K562 (cell line): ENCODE results near the gene KISS1. TPM values are rescaled to one million over a fixed set of nuclear protein-coding genes. Genes with fewer than 3 reads are reported as not detected.

Source experiments
- ETV1 ChIP-seq: fragments of 450-650 bp; conservative IDR thresholded peaks from 2 replicates; pipeline ENCODE4 v1.6.1; 2016; ENCODE audit warnings: missing genetic modification characterization, control low read depth, low read depth, missing compliant biosample characterization
- FOXA1 ChIP-seq: fragments of 450-650 bp; IDR thresholded peaks from 2 replicates; pipeline ENCODE4 v1.6.1; 2016; ENCODE audit warnings: mild to moderate bottlenecking, borderline replicate concordance
- HLTF ChIP-seq: fragments of 450-650 bp; IDR thresholded peaks from 2 replicates; pipeline ENCODE4 v1.6.1; 2016
- MIER1 ChIP-seq: fragments of 450-650 bp; IDR thresholded peaks from 2 replicates; pipeline ENCODE4 v1.6.1; 2016; ENCODE audit warnings: antibody characterized with exemption, mild to moderate bottlenecking, low read depth
- NRF1 ChIP-seq, 2 experiments: fragments of 450-650 bp; IDR thresholded peaks in 1 of 2; conservative IDR thresholded peaks in 1 of 2; 2 replicates each; pipeline ENCODE4 v1.6.1; 2014; ENCODE audit warnings: mild to moderate bottlenecking in 2 of 2
- PCBP2 ChIP-seq: fragments of 200-400 bp; formaldehyde crosslinking; IDR thresholded peaks from 2 replicates; pipeline ENCODE4 v1.6.1; 2018; ENCODE audit warnings: low read length, low read depth, mild to moderate bottlenecking, moderate library complexity; ENCODE audit not compliant: poor library complexity, severe bottlenecking
- PTRF ChIP-seq: fragments of 450-650 bp; IDR thresholded peaks from 2 replicates; pipeline ENCODE4 v1.6.1; 2016; ENCODE audit warnings: mild to moderate bottlenecking, missing genetic modification characterization, missing compliant biosample characterization
- RAD21 ChIP-seq, 2 experiments: fragments of 250-450 bp in 1 of 2; fragments of 450-650 bp in 1 of 2; sonication (Bioruptor Pico) in 1 of 2; formaldehyde crosslinking in 1 of 2; IDR thresholded peaks in 1 of 2; conservative IDR thresholded peaks in 1 of 2; 2 replicates each; pipeline versions ENCODE4 v1.4.0 to v1.8.0; 2020 to 2022; ENCODE audit warnings: mild to moderate bottlenecking in 2 of 2, moderate library complexity in 1 of 2
- RFX1 ChIP-seq: fragments of 450-650 bp; IDR thresholded peaks from 2 replicates; pipeline ENCODE4 v1.6.1; 2016; ENCODE audit warnings: mild to moderate bottlenecking, moderate library complexity
- SMAD4 ChIP-seq: fragments of 250-450 bp; sonication (Bioruptor Pico); conservative IDR thresholded peaks from 2 replicates; pipeline ENCODE4 v1.8.0; 2021; ENCODE audit warnings: inconsistent platforms, mild to moderate bottlenecking, moderate library complexity
- SMARCA5 ChIP-seq: fragments of 450-650 bp; IDR thresholded peaks from 2 replicates; pipeline ENCODE4 v1.6.1; 2016
- SREBF1 ChIP-seq: fragments of 150-350 bp; IDR thresholded peaks from 2 replicates; pipeline ENCODE4 v1.6.1; 2014; ENCODE audit warnings: antibody characterized with exemption, low read depth, low read length, borderline replicate concordance
- TEAD2 ChIP-seq: fragments of 450-650 bp; IDR thresholded peaks from 2 replicates; pipeline ENCODE4 v1.6.1; 2016; ENCODE audit warnings: missing genetic modification characterization, control low read depth, missing compliant biosample characterization
- ZBTB1 ChIP-seq: sonication (generic); formaldehyde crosslinking; IDR thresholded peaks from 2 replicates; pipeline ENCODE4 v1.8.1; 2023; ENCODE audit warnings: missing genetic modification reagents, low read depth, mild to moderate bottlenecking, borderline replicate concordance
- ZFP1 ChIP-seq: fragments of 450-650 bp; formaldehyde crosslinking; IDR thresholded peaks from 2 replicates; pipeline ENCODE4 v1.4.0; 2020; ENCODE audit warnings: mild to moderate bottlenecking, mixed read lengths
- ZNF639 ChIP-seq, 2 experiments: fragments of 200-800 bp in 1 of 2; sonication (Bioruptor generic) in 1 of 2; sonication (generic) in 1 of 2; formaldehyde crosslinking in 1 of 2; IDR thresholded peaks in 1 of 2; conservative IDR thresholded peaks in 1 of 2; 2 replicates each; pipeline versions ENCODE4 v1.5.0 to v1.6.1; 2016 to 2020; ENCODE audit warnings: missing compliant biosample characterization in 1 of 2, missing genetic modification characterization in 1 of 2, missing genetic modification reagents in 1 of 2
- polyA plus RNA-seq, 8 experiments: library from polyadenylated mRNA; depleted of rRNA in 4 of 8; stranded (reverse) in 5 of 8; unstranded in 3 of 8; fragments of >200 nt; fragmentation: Nextera tagmentation in 2 of 8; fragmentation: Illumina TruSeq in 1 of 8; extraction: Ambion mirVana in 2 of 8; extraction: Trizol in 1 of 8; gene quantifications; 2 replicates each; pipeline versions ENCODE4 v1.2.1 to v1.2.3, GENCODE V29; 2011 to 2014; ENCODE audit warnings: inconsistent platforms in 1 of 8, missing spikeins in 1 of 8
- total RNA-seq, 7 experiments: library from RNA; depleted of rRNA in 6 of 7; stranded (reverse); fragments of >200 nt in 6 of 7; fragmentation: Illumina TruSeq in 2 of 7; extraction: Trizol in 2 of 7; gene quantifications; 2 replicates each; pipeline versions ENCODE4 v1.2.1 to v1.2.3, GENCODE V29; 2011 to 2021; ENCODE audit warnings: low replicate concordance in 1 of 7
- TF ChIP-seq, protein P1 (sequence below), 3 experiments: fragments of 200-800 bp in 1 of 3; fragments of 250-450 bp in 1 of 3; fragments of 450-650 bp in 1 of 3; sonication (Bioruptor Pico) in 1 of 3; sonication (Bioruptor generic) in 1 of 3; formaldehyde crosslinking in 1 of 3; IDR thresholded peaks; 2 replicates each; pipeline versions ENCODE4 v1.6.1 to v1.8.0; 2016 to 2022; ENCODE audit warnings: mild to moderate bottlenecking in 2 of 3, missing genetic modification characterization in 2 of 3, missing compliant biosample characterization in 1 of 3, moderate library complexity in 1 of 3
- TF ChIP-seq, protein P2 (sequence below): fragments of 450-650 bp; formaldehyde crosslinking; IDR thresholded peaks from 2 replicates; pipeline ENCODE4 v1.4.0; 2022; ENCODE audit warnings: mild to moderate bottlenecking, moderate library complexity
- TF ChIP-seq, protein P3 (sequence below): fragments of 250-450 bp; sonication (Bioruptor Pico); IDR thresholded peaks from 2 replicates; pipeline ENCODE4 v1.4.0; 2020
- TF ChIP-seq, protein P4 (sequence below): IDR thresholded peaks from 3 replicates; pipeline ENCODE4 v1.6.1; 2011; ENCODE audit warnings: borderline replicate concordance, mild to moderate bottlenecking; ENCODE audit not compliant: insufficient read length, insufficient read depth

KISS1 gene
- total and polyA plus RNA-seq, 9 of the 15 experiments (the other 6 are each of a cell fraction or from before 2014, with no cell fraction given): 0.31 TPM; not detected in 8

DNA sequence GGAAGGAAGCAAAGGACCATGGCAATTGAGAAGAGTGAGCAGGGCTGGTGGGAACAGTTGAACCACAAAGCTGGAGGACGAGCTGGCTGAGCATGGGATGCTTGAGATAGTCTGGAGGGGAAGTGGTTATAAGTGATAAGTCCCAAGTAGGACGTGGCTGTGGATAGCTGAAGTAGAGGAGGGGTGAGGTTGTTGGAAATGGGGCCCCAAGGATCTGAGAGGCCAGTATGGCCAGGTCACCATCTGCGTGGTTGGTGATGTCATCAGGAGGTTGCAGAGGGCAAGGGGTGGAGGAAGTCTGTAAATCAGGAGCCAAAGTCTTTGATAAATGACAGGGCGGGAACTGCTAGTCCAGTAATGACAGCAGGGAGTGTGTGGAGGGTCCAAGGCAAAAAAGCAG is 19.2 kb downstream of the KISS1 start (continued):
- TF ChIP-seq, protein P1, sequence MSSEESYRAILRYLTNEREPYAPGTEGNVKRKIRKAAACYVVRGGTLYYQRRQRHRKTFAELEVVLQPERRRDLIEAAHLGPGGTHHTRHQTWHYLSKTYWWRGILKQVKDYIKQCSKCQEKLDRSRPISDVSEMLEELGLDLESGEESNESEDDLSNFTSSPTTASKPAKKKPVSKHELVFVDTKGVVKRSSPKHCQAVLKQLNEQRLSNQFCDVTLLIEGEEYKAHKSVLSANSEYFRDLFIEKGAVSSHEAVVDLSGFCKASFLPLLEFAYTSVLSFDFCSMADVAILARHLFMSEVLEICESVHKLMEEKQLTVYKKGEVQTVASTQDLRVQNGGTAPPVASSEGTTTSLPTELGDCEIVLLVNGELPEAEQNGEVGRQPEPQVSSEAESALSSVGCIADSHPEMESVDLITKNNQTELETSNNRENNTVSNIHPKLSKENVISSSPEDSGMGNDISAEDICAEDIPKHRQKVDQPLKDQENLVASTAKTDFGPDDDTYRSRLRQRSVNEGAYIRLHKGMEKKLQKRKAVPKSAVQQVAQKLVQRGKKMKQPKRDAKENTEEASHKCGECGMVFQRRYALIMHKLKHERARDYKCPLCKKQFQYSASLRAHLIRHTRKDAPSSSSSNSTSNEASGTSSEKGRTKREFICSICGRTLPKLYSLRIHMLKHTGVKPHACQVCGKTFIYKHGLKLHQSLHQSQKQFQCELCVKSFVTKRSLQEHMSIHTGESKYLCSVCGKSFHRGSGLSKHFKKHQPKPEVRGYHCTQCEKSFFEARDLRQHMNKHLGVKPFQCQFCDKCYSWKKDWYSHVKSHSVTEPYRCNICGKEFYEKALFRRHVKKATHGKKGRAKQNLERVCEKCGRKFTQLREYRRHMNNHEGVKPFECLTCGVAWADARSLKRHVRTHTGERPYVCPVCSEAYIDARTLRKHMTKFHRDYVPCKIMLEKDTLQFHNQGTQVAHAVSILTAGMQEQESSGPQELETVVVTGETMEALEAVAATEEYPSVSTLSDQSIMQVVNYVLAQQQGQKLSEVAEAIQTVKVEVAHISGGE (CRISPR knock-in tag; IDR thresholded peaks at IDR 0.05): peak in 1 of 3 experiments; percentile 39; a peak in 1 of 6 replicates
- TF ChIP-seq, protein P2, sequence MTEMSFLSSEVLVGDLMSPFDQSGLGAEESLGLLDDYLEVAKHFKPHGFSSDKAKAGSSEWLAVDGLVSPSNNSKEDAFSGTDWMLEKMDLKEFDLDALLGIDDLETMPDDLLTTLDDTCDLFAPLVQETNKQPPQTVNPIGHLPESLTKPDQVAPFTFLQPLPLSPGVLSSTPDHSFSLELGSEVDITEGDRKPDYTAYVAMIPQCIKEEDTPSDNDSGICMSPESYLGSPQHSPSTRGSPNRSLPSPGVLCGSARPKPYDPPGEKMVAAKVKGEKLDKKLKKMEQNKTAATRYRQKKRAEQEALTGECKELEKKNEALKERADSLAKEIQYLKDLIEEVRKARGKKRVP (CRISPR knock-in tag): no peak
- TF ChIP-seq PTRF (no peak), SMAD4 (CRISPR knock-in tag) (peak; percentile 83), ZFP1 (no peak), ETV1 (tag) (no peak), RAD21 (CRISPR knock-in tag; conservative IDR thresholded peaks at IDR 0.05 in 1 of 2, IDR thresholded peaks at IDR 0.05 in 1 of 2) (no peak), SMARCA5 (no peak), ZNF639 (CRISPR knock-in tag; conservative IDR thresholded peaks at IDR 0.05 in 1 of 2, IDR thresholded peaks at IDR 0.05 in 1 of 2) (peak in 1 of 2 experiments; percentile 89; a peak in 2 of 4 replicates), RFX1 (no peak), MIER1 (no peak), PCBP2 (no peak), TEAD2 (tag) (no peak), HLTF (peak; percentile 58; the same call in 1 of the 2 replicates), SREBF1 (no peak), NRF1 (conservative IDR thresholded peaks at IDR 0.05 in 1 of 2, IDR thresholded peaks at IDR 0.05 in 1 of 2) (peak; percentile 22 to 31; a peak in 2 of 4 replicates), ZBTB1 (no peak), FOXA1 (no peak)
- TF ChIP-seq, protein P3, sequence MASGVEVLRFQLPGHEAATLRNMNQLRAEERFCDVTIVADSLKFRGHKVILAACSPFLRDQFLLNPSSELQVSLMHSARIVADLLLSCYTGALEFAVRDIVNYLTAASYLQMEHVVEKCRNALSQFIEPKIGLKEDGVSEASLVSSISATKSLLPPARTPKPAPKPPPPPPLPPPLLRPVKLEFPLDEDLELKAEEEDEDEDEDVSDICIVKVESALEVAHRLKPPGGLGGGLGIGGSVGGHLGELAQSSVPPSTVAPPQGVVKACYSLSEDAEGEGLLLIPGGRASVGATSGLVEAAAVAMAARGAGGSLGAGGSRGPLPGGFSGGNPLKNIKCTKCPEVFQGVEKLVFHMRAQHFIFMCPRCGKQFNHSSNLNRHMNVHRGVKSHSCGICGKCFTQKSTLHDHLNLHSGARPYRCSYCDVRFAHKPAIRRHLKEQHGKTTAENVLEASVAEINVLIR (CRISPR knock-in tag): peak; percentile 89
- TF ChIP-seq, protein P4, sequence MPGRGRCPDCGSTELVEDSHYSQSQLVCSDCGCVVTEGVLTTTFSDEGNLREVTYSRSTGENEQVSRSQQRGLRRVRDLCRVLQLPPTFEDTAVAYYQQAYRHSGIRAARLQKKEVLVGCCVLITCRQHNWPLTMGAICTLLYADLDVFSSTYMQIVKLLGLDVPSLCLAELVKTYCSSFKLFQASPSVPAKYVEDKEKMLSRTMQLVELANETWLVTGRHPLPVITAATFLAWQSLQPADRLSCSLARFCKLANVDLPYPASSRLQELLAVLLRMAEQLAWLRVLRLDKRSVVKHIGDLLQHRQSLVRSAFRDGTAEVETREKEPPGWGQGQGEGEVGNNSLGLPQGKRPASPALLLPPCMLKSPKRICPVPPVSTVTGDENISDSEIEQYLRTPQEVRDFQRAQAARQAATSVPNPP: no peak
